Liver (tissue), 9 donors: ENCODE data around the gene C12orf76. TPM values are rescaled to one million over a fixed set of nuclear protein-coding genes. Genes with fewer than 3 reads are reported as not detected.
A peak's percentile ranks its signal among the peaks of the same experiment; 100 is the strongest.

Experiments used
- DNase-seq: peaks from one replicate; pipeline ENCODE4 v3.0.0-alpha.2; 2017; ENCODE audit warnings: low spot score
- H3K27ac ChIP-seq, 2 donors: one replicate each; pipeline ENCODE4 v1.7.0; 2013; ENCODE audit warnings: inconsistent platforms in 2 of 2, low read length in 2 of 2, control low read depth in 1 of 2, low read depth in 1 of 2, mild to moderate bottlenecking in 1 of 2
- H3K27me3 ChIP-seq, 4 donors: one replicate each; pipeline versions ENCODE4 v1.6.1 to v1.7.0; 2013; ENCODE audit warnings: low read length in 3 of 4, inconsistent platforms in 1 of 4, mild to moderate bottlenecking in 1 of 4, moderate library complexity in 1 of 4; ENCODE audit not compliant: control insufficient read depth in 4 of 4, insufficient read depth in 4 of 4
- H3K36me3 ChIP-seq, 4 donors: one replicate each; pipeline versions ENCODE4 v1.6.1 to v1.7.0; 2013; ENCODE audit warnings: low read length in 3 of 4, mild to moderate bottlenecking in 3 of 4, low read depth in 1 of 4, moderate library complexity in 1 of 4; ENCODE audit not compliant: control insufficient read depth in 4 of 4, insufficient read depth in 3 of 4
- H3K4me1 ChIP-seq, 4 donors: one replicate each; pipeline versions ENCODE4 v1.6.1 to v1.7.0; 2013; ENCODE audit warnings: low read length in 3 of 4, mild to moderate bottlenecking in 3 of 4, moderate library complexity in 1 of 4; ENCODE audit not compliant: control insufficient read depth in 4 of 4, insufficient read depth in 4 of 4
- H3K4me3 ChIP-seq, 3 donors: one replicate each; pipeline versions ENCODE4 v1.6.1 to v1.7.0; 2013; ENCODE audit warnings: low read length in 3 of 3, control low read depth in 1 of 3, low read depth in 1 of 3, mild to moderate bottlenecking in 1 of 3
- H3K9ac ChIP-seq, 2 donors: one replicate each; pipeline ENCODE4 v1.7.0; 2013; ENCODE audit warnings: low read length in 2 of 2, mild to moderate bottlenecking in 2 of 2, moderate library complexity in 2 of 2, control low read depth in 1 of 2, low read depth in 1 of 2
- H3K9me3 ChIP-seq, 4 donors: one replicate each; pipeline versions ENCODE4 v1.6.1 to v1.7.0; 2013; ENCODE audit warnings: low read length in 3 of 4; ENCODE audit not compliant: control insufficient read depth in 4 of 4
- EGR1 ChIP-seq, 2 donors: IDR thresholded peaks; 2 replicates each; pipeline ENCODE4 v1.6.1; 2016 to 2018; ENCODE audit warnings: antibody characterized with exemption in 2 of 2, low read depth in 2 of 2
- FOXA2 ChIP-seq: IDR thresholded peaks from 2 replicates; pipeline ENCODE4 v1.6.1; 2016; ENCODE audit warnings: antibody characterized with exemption
- HNF4A ChIP-seq, 2 donors: conservative IDR thresholded peaks; 2 replicates each; pipeline ENCODE4 v1.6.1; 2016; ENCODE audit warnings: antibody characterized with exemption in 2 of 2, mild to moderate bottlenecking in 2 of 2
- NR2F2 ChIP-seq: IDR thresholded peaks from 2 replicates; pipeline ENCODE4 v1.6.1; 2016; ENCODE audit warnings: antibody characterized with exemption
- RAD21 ChIP-seq, 2 donors: IDR thresholded peaks; 2 replicates each; pipeline ENCODE4 v1.6.1; 2016; ENCODE audit warnings: antibody characterized with exemption in 2 of 2, mild to moderate bottlenecking in 2 of 2
- REST ChIP-seq: IDR thresholded peaks from 2 replicates; pipeline ENCODE4 v1.6.1; 2016; ENCODE audit warnings: antibody characterized with exemption, mild to moderate bottlenecking
- TAF1 ChIP-seq: conservative IDR thresholded peaks from 2 replicates; pipeline ENCODE4 v1.6.1; 2016; ENCODE audit warnings: antibody characterized with exemption, mild to moderate bottlenecking
- YY1 ChIP-seq: IDR thresholded peaks from 2 replicates; pipeline ENCODE4 v1.6.1; 2016; ENCODE audit warnings: antibody characterized with exemption, mild to moderate bottlenecking
- WGBS: extraction: QIAGEN DNeasy Blood & Tissue Kit; methylation state at CpG from one replicate; pipeline ENCODE4 v1.1.7; 2013; 5-methylcytosine and 5-hydroxymethylcytosine counted together
- polyA plus RNA-seq, 2 donors: library from polyadenylated mRNA; stranded (reverse) in 1 of 2; unstranded in 1 of 2; fragments of 200-250 nt in 1 of 2; fragments of >200 nt in 1 of 2; fragmentation: Nextera tagmentation in 1 of 2; extraction: Ambion mirVana in 1 of 2; gene quantifications; one replicate each; pipeline versions ENCODE4 v1.2.1 to v1.2.3, GENCODE V29; 2013 to 2015
- total RNA-seq, 2 donors: library from RNA; depleted of rRNA; stranded (reverse); fragments of >200 nt; gene quantifications; one replicate each; pipeline ENCODE4 v1.2.3, GENCODE V29; 2014
- TF ChIP-seq, protein P1 (sequence below): IDR thresholded peaks from 2 replicates; pipeline ENCODE4 v1.6.1; 2016; ENCODE audit warnings: antibody characterized with exemption
- TF ChIP-seq, protein P2 (sequence below): IDR thresholded peaks from 2 replicates; pipeline ENCODE4 v1.6.1; 2016; ENCODE audit warnings: antibody characterized with exemption
- donor health status: healthy.
- donor health status: healthy.
- donor health status: healthy.
- donor health status: healthy.
- donor health status: healthy.

The C12orf76 gene
- total and polyA plus RNA-seq, 4 donors: 5.6 to 22.4 (median 6.1) TPM

GRCh38 chr12:110001596-110001995 is 46.7 kb downstream of the C12orf76 start:
- peaks cover 0 to 17% (median 13%) of the 10 kb centered on the region in 4 donors for H3K4me1 ChIP-seq
- H3K27me3 ChIP-seq: no peaks in the 10 kb centered on the region
- DNase-seq: no peak
- peaks cover 0 to 4% (median 0%) of the 10 kb centered on the region in 4 donors for H3K36me3 ChIP-seq
- no peak overlapping the region for H3K9ac ChIP-seq
- no peak overlapping the region for H3K27ac ChIP-seq
- H3K4me3 ChIP-seq: no peak overlapping the region
- 95% methylated on average over 4 of the region's 4 CpGs for WGBS
- TF ChIP-seq NR2F2 (no peak), EGR1 (IDR thresholded peaks at IDR 0.05; ENCODE audit: low read depth in 2 of 2) (no peak), RAD21 (IDR thresholded peaks at IDR 0.05) (no peak), REST (no peak)
- TF ChIP-seq, protein P1, sequence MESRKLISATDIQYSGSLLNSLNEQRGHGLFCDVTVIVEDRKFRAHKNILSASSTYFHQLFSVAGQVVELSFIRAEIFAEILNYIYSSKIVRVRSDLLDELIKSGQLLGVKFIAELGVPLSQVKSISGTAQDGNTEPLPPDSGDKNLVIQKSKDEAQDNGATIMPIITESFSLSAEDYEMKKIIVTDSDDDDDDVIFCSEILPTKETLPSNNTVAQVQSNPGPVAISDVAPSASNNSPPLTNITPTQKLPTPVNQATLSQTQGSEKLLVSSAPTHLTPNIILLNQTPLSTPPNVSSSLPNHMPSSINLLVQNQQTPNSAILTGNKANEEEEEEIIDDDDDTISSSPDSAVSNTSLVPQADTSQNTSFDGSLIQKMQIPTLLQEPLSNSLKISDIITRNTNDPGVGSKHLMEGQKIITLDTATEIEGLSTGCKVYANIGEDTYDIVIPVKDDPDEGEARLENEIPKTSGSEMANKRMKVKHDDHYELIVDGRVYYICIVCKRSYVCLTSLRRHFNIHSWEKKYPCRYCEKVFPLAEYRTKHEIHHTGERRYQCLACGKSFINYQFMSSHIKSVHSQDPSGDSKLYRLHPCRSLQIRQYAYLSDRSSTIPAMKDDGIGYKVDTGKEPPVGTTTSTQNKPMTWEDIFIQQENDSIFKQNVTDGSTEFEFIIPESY: no peak
- TF ChIP-seq, protein P2, sequence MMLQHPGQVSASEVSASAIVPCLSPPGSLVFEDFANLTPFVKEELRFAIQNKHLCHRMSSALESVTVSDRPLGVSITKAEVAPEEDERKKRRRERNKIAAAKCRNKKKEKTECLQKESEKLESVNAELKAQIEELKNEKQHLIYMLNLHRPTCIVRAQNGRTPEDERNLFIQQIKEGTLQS: no peak
- no peaks in the 10 kb centered on the region for H3K9me3 ChIP-seq

- 4% methylated on average over 17 of the region's 17 CpGs for WGBS
- DNase-seq: no peak
- H3K27ac ChIP-seq: peak overlapping the region; percentile 22 to 95
- H3K27me3 ChIP-seq: no peaks in the 10 kb centered on the region
- H3K4me3 ChIP-seq: peak overlapping the region; percentile 78 to 92 (median 86)
- TF ChIP-seq TAF1 (no peak), YY1 (peak; percentile 11), FOXA2 (no peak)
- TF ChIP-seq, protein P2: no peak
- peaks cover 0 to 21% (median 17%) of the 10 kb centered on the region in 4 donors for H3K4me1 ChIP-seq
- H3K36me3 ChIP-seq: peaks cover 0 to 4% (median 0%) of the 10 kb centered on the region in 4 donors
- peak overlapping the region; percentile 79 to 82 for H3K9ac ChIP-seq
- H3K9me3 ChIP-seq: no peaks in the 10 kb centered on the region
These were observed 48.3 kb downstream of the C12orf76 start for GRCh38 chr12:109999983-110000505.

GRCh38 chr12:109999649-109999971 is 48.7 kb downstream of the C12orf76 start:
- no peak for DNase-seq
- under 1% methylated on average over 27 of the region's 27 CpGs for WGBS
- Histone ChIP-seq H3K36me3 (peaks cover 0 to 4% (median 0%) of the 10 kb centered on the region in 4 donors), H3K9me3 (no peaks in the 10 kb centered on the region), H3K4me1 (peaks cover 0 to 24% (median 19%) of the 10 kb centered on the region in 4 donors), H3K4me3 (peak overlapping the region; percentile 78 to 92 (median 86)), H3K9ac (peak overlapping the region; percentile 79 to 82), H3K27me3 (no peaks in the 10 kb centered on the region), H3K27ac (peak overlapping the region in 1 of 2 donors; percentile 95)
- TF ChIP-seq YY1 (no peak), HNF4A (conservative IDR thresholded peaks at IDR 0.05) (no peak), FOXA2 (no peak)
- TF ChIP-seq, protein P1: no peak
